ENCODE measurements around the gene DIDO1.

Gene DIDO1

GRCh38 chr20:62829231-62830230, 96.8 kb downstream of the DIDO1 start:
- no peak for DNase-seq

GRCh38 chr20:62828511-62829230, 97.6 kb downstream of the DIDO1 start:
- no peak for DNase-seq

- DNase-seq: no peak
Measured at GRCh38 chr20:62828051-62828450, 98.3 kb downstream of the DIDO1 start.
